ENCODE measurements around the gene GRAMD2A.
"Not testable (repeated sequence)": the region's sequence is repeated elsewhere in the genome, so short reads cannot be mapped to it uniquely, and the experiment has no call there.

GRAMD2A gene

DNA sequence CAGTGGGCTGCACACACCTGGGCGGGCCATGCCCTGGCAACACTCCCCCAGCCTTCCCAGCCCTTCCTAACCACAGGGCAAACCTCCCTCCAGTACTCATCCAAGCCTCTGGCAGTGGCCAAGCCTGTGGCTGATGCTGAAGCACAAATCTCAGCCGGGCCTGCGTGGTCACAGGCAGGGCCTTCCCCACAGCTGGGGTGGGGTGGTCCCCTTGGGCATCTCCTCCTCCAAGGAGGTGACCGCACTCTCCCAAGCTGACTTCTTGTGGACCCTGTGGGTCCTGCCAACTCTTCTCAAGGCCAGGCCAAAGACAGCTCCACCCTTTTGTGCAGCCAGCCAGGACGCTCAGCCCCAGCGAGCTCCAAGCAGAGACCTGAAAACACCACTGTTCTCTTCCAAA, 21.4 kb downstream of the GRAMD2A start:
- Histone ChIP-seq H3K27ac (ENCODE audit: low read length) (no peak overlapping the region), H3K9me3 (ENCODE audit: control insufficient read depth, insufficient read depth, low read length) (no peaks in the 10 kb centered on the region), H3K27me3 (ENCODE audit: control insufficient read depth, insufficient read depth, low read length) (no peaks in the 10 kb centered on the region), H3K4me3 (ENCODE audit: low read length) (no peak overlapping the region), H3K36me3 (ENCODE audit: control insufficient read depth, insufficient read depth, low read length) (no peaks in the 10 kb centered on the region), H3K4me1 (ENCODE audit: control insufficient read depth, insufficient read depth, low read length) (no peaks in the 10 kb centered on the region)
- no peak for DNase-seq (ENCODE audit: low read depth, low spot score)
- WGBS (ENCODE audit: insufficient coverage, insufficient read length), result no CpG with 5 or more reads among the region's 6 CpGs

- Histone ChIP-seq H3K36me3 (ENCODE audit: control insufficient read depth, insufficient read depth, low read length) (no peaks in the 10 kb centered on the region), H3K4me1 (ENCODE audit: control insufficient read depth, insufficient read depth, low read length) (no peaks in the 10 kb centered on the region), H3K27ac (ENCODE audit: low read length) (no peak overlapping the region), H3K9me3 (ENCODE audit: control insufficient read depth, insufficient read depth, low read length) (no peaks in the 10 kb centered on the region), H3K27me3 (ENCODE audit: control insufficient read depth, insufficient read depth, low read length) (no peaks in the 10 kb centered on the region), H3K4me3 (ENCODE audit: low read length) (no peak overlapping the region)
- no peak for DNase-seq (ENCODE audit: low read depth, low spot score)
- 100% methylated on average over 1 of the region's 15 CpGs for WGBS (ENCODE audit: insufficient coverage, insufficient read length)
Observed at GRCh38 chr15:72175186-72176044, 22.2 kb downstream of the GRAMD2A start.

GRCh38 chr15:72174551-72175165, 22.9 kb downstream of the GRAMD2A start:
- Histone ChIP-seq H3K4me3 (ENCODE audit: low read length) (no peak overlapping the region), H3K27me3 (ENCODE audit: control insufficient read depth, insufficient read depth, low read length) (no peaks in the 10 kb centered on the region), H3K9me3 (ENCODE audit: control insufficient read depth, insufficient read depth, low read length) (no peaks in the 10 kb centered on the region), H3K4me1 (ENCODE audit: control insufficient read depth, insufficient read depth, low read length) (no peaks in the 10 kb centered on the region), H3K36me3 (ENCODE audit: control insufficient read depth, insufficient read depth, low read length) (no peaks in the 10 kb centered on the region), H3K27ac (ENCODE audit: low read length) (no peak overlapping the region)
- DNase-seq (ENCODE audit: low read depth, low spot score), result no peak
- no CpG with 5 or more reads among the region's 5 CpGs for whole genome bisulfite sequencing (ENCODE audit: insufficient coverage, insufficient read length)

GRCh38 chr15:72173864-72174550, 23.6 kb downstream of the GRAMD2A start:
- Histone ChIP-seq H3K36me3 (ENCODE audit: control insufficient read depth, insufficient read depth, low read length) (no peaks in the 10 kb centered on the region), H3K4me1 (ENCODE audit: control insufficient read depth, insufficient read depth, low read length) (no peaks in the 10 kb centered on the region), H3K27me3 (ENCODE audit: control insufficient read depth, insufficient read depth, low read length) (no peaks in the 10 kb centered on the region), H3K4me3 (ENCODE audit: low read length) (no peak overlapping the region), H3K27ac (ENCODE audit: low read length) (no peak overlapping the region), H3K9me3 (ENCODE audit: control insufficient read depth, insufficient read depth, low read length) (no peaks in the 10 kb centered on the region)
- DNase-seq (ENCODE audit: low read depth, low spot score), result no peak
- WGBS (ENCODE audit: insufficient coverage, insufficient read length), result no CpG with 5 or more reads among the region's 12 CpGs

GRCh38 chr15:72173401-72173800, 24.2 kb downstream of the GRAMD2A start:
- H3K27me3 ChIP-seq (ENCODE audit: control insufficient read depth, insufficient read depth, low read length), result no peaks in the 10 kb centered on the region
- H3K27ac ChIP-seq (ENCODE audit: low read length), result no peak overlapping the region
- no peak overlapping the region for H3K4me3 ChIP-seq (ENCODE audit: low read length)
- no peaks in the 10 kb centered on the region for H3K4me1 ChIP-seq (ENCODE audit: control insufficient read depth, insufficient read depth, low read length)
- H3K9me3 ChIP-seq (ENCODE audit: control insufficient read depth, insufficient read depth, low read length), result no peaks in the 10 kb centered on the region
- WGBS (ENCODE audit: insufficient coverage, insufficient read length), result no CpG with 5 or more reads among the region's 6 CpGs
- H3K36me3 ChIP-seq (ENCODE audit: control insufficient read depth, insufficient read depth, low read length), result no peaks in the 10 kb centered on the region
- no peak for DNase-seq (ENCODE audit: low read depth, low spot score)

DNA sequence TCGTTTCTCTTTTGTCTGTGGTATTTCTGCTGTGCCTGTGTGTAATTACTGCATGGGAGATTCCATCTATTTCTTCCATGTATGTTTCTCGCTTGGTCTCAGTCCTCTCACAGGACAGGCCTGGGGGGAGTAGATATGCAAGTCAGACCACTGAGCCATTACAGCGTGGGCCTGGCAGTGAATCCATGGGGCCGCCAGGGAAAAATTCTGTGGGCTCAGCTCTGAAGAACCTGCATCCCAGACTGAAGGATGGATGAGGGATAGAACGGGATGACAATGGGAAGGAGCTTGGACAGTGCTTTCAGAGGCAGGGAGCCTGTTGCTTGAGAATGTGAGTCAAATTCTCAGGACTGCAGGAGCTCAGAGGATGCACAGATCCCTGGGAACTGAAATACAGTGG, 24.8 kb downstream of the GRAMD2A start:
- no peak for DNase-seq (ENCODE audit: low read depth, low spot score)
- Histone ChIP-seq H3K27ac (ENCODE audit: low read length) (no peak overlapping the region), H3K4me3 (ENCODE audit: low read length) (no peak overlapping the region), H3K36me3 (ENCODE audit: control insufficient read depth, insufficient read depth, low read length) (no peaks in the 10 kb centered on the region), H3K27me3 (ENCODE audit: control insufficient read depth, insufficient read depth, low read length) (no peaks in the 10 kb centered on the region), H3K9me3 (ENCODE audit: control insufficient read depth, insufficient read depth, low read length) (no peaks in the 10 kb centered on the region), H3K4me1 (ENCODE audit: control insufficient read depth, insufficient read depth, low read length) (no peaks in the 10 kb centered on the region)
- WGBS (ENCODE audit: insufficient coverage, insufficient read length), result no CpG with 5 or more reads among the region's 5 CpGs

GRCh38 chr15:72171978-72172377, 25.6 kb downstream of the GRAMD2A start:
- H3K36me3 ChIP-seq (ENCODE audit: control insufficient read depth, insufficient read depth, low read length); H3K27ac ChIP-seq (ENCODE audit: low read length); H3K4me3 ChIP-seq (ENCODE audit: low read length); H3K27me3 ChIP-seq (ENCODE audit: control insufficient read depth, insufficient read depth, low read length); DNase-seq (ENCODE audit: low read depth, low spot score); H3K9me3 ChIP-seq (ENCODE audit: control insufficient read depth, insufficient read depth, low read length); H3K4me1 ChIP-seq (ENCODE audit: control insufficient read depth, insufficient read depth, low read length): not testable (repeated sequence)
- WGBS (ENCODE audit: insufficient coverage, insufficient read length), result no CpG with 5 or more reads among the region's 10 CpGs

- no peak for DNase-seq (ENCODE audit: low read depth, low spot score)
- H3K9me3 ChIP-seq (ENCODE audit: control insufficient read depth, insufficient read depth, low read length), result no peaks in the 10 kb centered on the region
- WGBS (ENCODE audit: insufficient coverage, insufficient read length), result no CpG with 5 or more reads among the region's 7 CpGs
- no peaks in the 10 kb centered on the region for H3K36me3 ChIP-seq (ENCODE audit: control insufficient read depth, insufficient read depth, low read length)
- no peak overlapping the region for H3K27ac ChIP-seq (ENCODE audit: low read length)
- H3K4me3 ChIP-seq (ENCODE audit: low read length), result no peak overlapping the region
- H3K4me1 ChIP-seq (ENCODE audit: control insufficient read depth, insufficient read depth, low read length), result no peaks in the 10 kb centered on the region
- no peaks in the 10 kb centered on the region for H3K27me3 ChIP-seq (ENCODE audit: control insufficient read depth, insufficient read depth, low read length)
Observed at GRCh38 chr15:72170691-72171090, 26.9 kb downstream of the GRAMD2A start.

DNA sequence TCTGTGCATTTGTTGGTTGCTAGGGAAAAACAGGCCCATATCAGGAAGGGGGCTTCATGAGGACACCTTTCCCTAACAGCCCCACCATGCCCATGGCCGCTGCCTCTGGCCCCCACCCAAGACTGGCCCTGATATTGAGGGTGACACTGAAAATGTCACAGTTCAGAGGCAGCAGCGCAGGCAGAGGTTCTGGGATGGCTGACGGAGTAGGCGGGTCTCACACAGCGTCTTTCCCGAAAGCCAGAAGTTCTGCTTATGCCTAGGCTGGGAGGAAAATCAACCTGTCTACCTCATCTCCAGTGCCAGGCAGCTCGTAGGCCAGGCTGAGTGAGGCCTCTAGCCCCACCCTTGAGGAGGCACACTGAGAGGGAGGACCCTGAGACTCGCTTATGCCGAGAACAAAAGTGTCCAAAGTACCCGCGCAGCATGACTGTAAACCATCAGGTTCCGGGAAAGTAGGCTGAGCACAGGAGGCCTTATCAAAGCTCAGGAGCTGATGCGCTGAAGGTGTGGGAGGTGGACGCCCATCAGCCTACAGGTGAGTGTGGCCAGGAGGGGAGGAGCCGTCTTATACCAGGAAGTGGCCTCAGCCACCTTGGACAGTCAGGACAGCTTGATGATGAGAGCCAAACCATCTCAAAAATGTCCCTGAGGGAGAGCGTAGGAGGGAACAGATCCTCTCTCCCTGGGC, 27.5 kb downstream of the GRAMD2A start:
- Histone ChIP-seq H3K27ac (ENCODE audit: low read length) (no peak overlapping the region), H3K27me3 (ENCODE audit: control insufficient read depth, insufficient read depth, low read length) (no peaks in the 10 kb centered on the region), H3K36me3 (ENCODE audit: control insufficient read depth, insufficient read depth, low read length) (no peaks in the 10 kb centered on the region), H3K4me3 (ENCODE audit: low read length) (no peak overlapping the region), H3K9me3 (ENCODE audit: control insufficient read depth, insufficient read depth, low read length) (no peaks in the 10 kb centered on the region), H3K4me1 (ENCODE audit: control insufficient read depth, insufficient read depth, low read length) (no peaks in the 10 kb centered on the region)
- no peak for DNase-seq (ENCODE audit: low read depth, low spot score)
- no CpG with 5 or more reads among the region's 16 CpGs for WGBS (ENCODE audit: insufficient coverage, insufficient read length)

DNA sequence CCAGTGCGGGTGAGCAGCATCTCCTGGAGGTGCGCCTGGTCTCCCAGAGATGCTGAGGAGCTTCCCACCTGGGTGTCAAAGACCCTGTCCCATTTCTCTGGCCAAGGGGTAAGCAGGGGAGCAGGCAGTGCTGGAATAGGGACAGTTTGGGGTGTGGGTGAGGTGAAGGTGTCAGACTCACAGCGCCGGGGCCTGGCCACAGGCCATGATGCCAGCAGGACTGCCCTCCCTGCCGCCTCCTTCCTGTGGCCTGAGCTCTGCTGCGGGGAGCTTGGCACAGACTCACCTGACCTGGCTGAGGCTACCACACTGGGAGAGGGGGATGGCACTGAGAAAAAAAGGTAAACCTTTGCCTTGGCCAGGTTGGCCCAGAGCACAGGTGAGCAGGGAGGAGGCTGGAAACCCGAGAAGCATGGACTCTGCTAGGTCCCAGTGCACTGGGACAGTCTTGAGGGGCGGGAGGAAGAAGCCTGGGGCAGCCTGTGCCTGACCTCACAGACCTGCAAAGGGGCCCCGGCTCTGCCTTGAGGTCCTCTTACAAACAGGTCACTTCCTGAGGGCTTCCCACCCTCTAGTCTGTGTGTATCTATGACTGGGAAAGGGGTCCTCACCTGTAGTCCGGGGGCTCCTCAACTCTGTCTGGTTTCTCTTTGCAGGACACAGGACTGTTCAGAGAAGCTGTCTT, 28.2 kb downstream of the GRAMD2A start:
- H3K9me3 ChIP-seq (ENCODE audit: control insufficient read depth, insufficient read depth, low read length), result no peaks in the 10 kb centered on the region
- no peaks in the 10 kb centered on the region for H3K36me3 ChIP-seq (ENCODE audit: control insufficient read depth, insufficient read depth, low read length)
- no peak for DNase-seq (ENCODE audit: low read depth, low spot score)
- no peak overlapping the region for H3K27ac ChIP-seq (ENCODE audit: low read length)
- no peak overlapping the region for H3K4me3 ChIP-seq (ENCODE audit: low read length)
- WGBS (ENCODE audit: insufficient coverage, insufficient read length), result no CpG with 5 or more reads among the region's 10 CpGs
- no peaks in the 10 kb centered on the region for H3K27me3 ChIP-seq (ENCODE audit: control insufficient read depth, insufficient read depth, low read length)
- no peaks in the 10 kb centered on the region for H3K4me1 ChIP-seq (ENCODE audit: control insufficient read depth, insufficient read depth, low read length)
